Gastroesophageal sphincter (tissue), 3 donors: ENCODE measurements around the gene ZFX.

Experiments used
- CTCF ChIP-seq, 4 experiments: fragments of 200-600 bp in 2 of 4; fragments of 450-650 bp in 2 of 4; sonication (generic) in 1 of 4; IDR thresholded peaks; one replicate each; pipeline ENCODE4 v1.5.1; 2017 to 2019; ENCODE audit warnings: antibody characterized with exemption in 4 of 4, mild to moderate bottlenecking in 2 of 4, moderate library complexity in 2 of 4
- POLR2A ChIP-seq, 2 donors: fragments of 450-650 bp; IDR thresholded peaks; one replicate each; pipeline ENCODE4 v1.6.1; 2017; ENCODE audit warnings: antibody characterized with exemption in 2 of 2, mild to moderate bottlenecking in 2 of 2, moderate library complexity in 1 of 2

GRCh38 chrX:24175276-24175675 lies 25.7 kb downstream of the ZFX start:
- TF ChIP-seq CTCF (IDR thresholded peaks at IDR 0.05) (no peak), POLR2A (IDR thresholded peaks at IDR 0.05) (no peak)
